Dermis microvascular lymphatic vessel endothelial cell (primary cell): ENCODE measurements around the gene BNIP3. TPM values are rescaled to one million over a fixed set of nuclear protein-coding genes. Genes with fewer than 3 reads are reported as not detected.
"Not testable (repeated sequence)": the region's sequence is repeated elsewhere in the genome, so short reads cannot be mapped to it uniquely, and the experiment has no call there.

ENCODE experiments used
- DNase-seq, 2 donors: peaks; one replicate each; pipeline versions ENCODE4 v3.0.0 to v3.0.0-alpha.2; 2010; ENCODE audit warnings: low read depth in 2 of 2
- total RNA-seq: library from RNA; depleted of rRNA; stranded (reverse); fragments of >200 nt; gene quantifications from 2 replicates; pipeline ENCODE4 v1.2.1, GENCODE V29; 2014

Gene BNIP3
- total RNA-seq, 1 donor from 2014 or later: 25.3 TPM

- DNase-seq: no peak
These were observed 20.3 kb upstream of the BNIP3 start for GRCh38 chr10:132002004-132002403.

GRCh38 chr10:132001238-132001972 is 19.7 kb upstream of the BNIP3 start:
- no peak for DNase-seq

DNA sequence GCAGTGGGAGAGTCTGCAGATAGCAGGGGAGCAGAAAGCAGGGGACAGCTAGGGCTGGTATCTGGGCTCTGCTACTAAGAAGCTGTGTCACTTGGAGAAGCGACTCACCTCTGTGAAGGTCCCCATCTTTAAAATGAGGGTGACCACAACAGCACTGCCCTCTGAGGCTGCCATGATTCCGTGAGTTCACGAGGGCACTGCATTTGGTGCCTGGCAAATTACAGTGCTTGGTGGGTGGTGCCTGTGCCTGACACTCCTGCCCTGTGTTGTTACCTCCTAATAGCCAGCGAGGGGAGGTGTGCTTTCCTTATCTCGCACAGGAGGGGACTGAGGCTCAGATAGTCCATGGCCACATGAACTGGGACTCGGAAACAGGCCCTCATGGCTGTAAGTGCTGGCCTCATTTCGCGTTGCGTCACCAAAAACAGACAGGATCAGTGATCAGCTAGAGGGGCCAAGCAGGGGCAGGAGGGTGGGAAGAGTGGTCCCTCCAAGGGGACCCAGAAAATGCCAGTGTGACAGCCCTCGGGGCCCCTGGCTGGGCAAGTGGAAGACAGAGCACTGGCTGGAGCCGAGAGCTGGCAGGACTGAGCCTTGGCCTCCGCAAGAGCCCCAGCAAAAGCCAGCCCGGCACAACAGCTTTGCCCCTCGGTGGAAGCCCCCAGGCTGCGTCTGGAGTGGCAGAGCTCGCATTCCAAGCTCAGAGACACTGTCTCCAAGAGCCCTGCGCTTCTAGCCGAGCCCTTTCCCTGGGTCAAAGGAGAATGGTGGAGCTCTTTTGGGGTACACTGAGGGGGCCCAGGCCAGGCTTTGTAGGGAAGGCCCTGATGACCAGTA is 17.3 kb upstream of the BNIP3 start:
- no peak for DNase-seq

DNA sequence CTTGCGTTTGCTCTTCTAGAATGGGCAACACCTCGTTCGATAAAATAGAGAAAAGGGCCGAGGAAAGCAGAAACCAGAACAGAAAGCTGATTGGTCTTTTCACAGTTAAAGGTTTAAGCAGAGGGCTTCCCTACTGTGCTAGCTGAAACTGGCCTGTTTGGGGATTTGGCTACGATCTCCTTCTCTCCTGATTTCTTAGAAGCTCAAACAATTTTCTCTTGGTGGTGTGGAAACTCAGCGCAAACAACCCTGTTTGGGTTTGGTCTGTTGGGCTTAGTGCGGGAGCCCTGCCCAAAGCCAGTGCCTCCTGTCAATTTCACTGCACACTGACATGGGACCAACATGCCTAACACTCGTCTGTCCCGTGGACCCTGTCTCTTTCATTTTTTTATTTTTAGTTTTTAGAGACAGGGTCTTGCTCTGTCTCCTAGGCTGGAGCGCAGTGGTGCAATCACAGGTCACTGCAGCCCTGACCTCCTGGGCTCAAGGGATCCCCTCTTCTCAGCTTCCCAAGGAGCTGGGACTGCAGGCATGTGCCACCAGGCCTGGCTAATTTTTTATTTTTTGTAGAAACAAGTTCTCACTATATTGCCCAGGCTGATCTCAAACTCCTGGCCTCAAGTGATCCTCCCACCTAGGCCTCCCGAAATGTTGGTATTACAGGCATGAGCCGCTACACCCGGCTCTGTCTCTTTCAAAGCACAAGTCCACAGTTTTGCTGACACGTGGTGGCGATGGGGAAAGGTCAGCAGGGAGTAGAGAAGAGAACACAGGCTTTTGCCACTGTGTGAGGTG is 16.5 kb upstream of the BNIP3 start:
- no peak for DNase-seq

- peak in 1 of 2 donors; percentile 76 for DNase-seq
These were observed 15.8 kb upstream of the BNIP3 start for GRCh38 chr10:131997366-131998049.

DNA sequence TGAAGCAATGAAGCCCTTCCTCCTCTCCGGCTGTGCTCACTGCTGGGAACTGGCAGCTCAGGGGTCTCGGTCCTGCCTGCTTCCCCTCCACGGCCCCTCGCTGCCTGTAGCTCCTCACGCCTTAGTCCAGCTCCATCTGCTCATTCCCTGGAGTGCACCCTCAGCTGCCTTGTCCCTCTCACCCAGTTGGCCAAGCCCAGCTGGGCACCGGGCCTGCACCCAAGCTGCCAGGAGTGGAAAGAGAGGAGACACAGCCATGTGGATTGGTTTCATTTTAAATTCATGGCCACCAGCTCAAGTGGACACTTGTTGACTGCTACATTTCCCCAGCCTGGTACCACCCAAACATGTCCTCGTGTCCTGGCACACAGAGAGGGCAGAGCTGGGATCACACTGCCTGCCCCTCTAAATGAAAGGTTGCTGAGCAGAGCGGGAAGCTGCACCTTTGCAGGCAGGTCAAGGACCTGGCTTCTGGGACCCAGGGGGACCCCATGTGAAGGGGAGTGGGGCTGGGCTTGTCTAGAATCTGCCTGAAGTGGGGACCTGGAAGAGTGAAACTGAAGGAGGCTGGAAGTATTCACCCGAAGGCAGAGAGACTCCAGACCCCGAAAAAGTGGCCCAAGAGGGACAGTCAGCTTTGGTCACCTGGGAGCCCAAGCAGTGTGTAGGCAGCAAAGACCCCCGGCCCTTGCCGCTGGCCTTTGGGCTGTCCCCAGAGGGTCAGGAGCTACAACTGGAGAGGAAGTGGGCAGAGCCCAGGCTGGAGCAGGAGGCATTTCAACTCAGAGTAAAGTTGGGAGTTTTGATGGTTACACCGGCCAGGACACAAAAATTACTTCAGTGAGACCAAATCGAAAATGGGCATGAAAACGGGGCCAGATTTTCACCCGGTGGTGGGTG is 15.0 kb upstream of the BNIP3 start:
- no peak for DNase-seq

- peak in 1 of 2 donors; percentile 13 for DNase-seq
These were observed 12.7 kb upstream of the BNIP3 start for GRCh38 chr10:131994435-131994834.

GRCh38 chr10:131993275-131993674 is 11.6 kb upstream of the BNIP3 start:
- no peak for DNase-seq

DNA sequence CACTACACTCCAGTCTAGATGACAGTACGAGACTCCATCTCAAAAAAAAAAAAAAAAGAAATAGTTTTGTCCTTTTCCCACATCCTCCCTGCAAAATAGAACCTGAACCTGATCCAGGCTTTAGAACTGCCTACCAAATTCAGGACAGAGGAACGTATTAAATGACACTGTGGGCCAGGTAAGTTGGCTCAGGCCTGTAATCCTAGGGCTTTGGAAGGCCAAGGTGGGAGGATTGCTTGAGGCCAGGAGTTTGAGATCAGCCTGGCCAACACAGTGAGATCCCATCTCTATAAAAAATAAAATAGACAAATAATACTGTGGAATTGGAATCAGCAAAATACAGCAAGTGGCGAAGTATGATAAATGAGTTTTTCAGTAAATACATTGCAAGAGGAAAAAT is 10.0 kb upstream of the BNIP3 start:
- DNase-seq: no peak

GRCh38 chr10:131987786-131988185 is 6.1 kb upstream of the BNIP3 start:
- not testable (repeated sequence) for DNase-seq

DNA sequence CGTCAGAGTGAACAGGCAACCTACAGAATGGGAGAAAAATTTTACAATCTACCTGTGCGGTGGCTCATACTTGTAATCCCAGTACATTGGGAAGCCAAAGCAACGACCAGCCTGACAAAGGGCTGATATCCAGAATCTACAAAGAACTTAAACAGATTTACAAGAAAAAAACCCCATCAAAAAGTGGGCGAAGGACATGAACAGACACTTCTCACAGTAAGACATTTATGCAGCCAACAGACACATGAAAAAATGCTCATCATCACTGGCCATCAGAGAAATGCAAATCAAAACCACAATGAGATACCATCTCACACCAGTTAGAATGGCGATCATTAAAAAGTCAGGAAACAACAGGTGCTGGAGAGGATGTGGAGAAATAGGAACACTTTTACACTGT is 5.6 kb upstream of the BNIP3 start:
- not testable (repeated sequence) for DNase-seq

- not testable (repeated sequence) for DNase-seq
These were observed 5.1 kb upstream of the BNIP3 start for GRCh38 chr10:131986851-131987250.

DNA sequence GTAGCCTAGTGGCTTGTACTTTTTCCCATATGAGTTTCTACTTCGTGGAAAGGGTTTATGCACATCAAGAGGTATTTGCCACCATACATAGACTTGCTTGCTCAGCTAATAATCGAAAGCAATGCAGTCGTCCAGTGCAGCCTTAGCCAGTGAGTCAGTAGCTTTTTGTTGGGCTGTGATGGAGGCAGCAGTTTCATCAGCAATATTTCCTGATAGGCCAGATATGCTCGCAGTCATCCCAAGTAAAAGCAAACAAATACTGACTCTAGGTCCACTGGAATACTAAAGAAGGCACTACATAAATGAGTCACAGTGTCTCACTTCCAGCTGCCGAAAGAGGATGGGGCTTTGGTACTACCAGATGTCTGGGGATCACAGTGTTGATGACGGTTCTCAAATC is 2.1 kb upstream of the BNIP3 start:
- DNase-seq: peak; percentile 33 to 71

DNA sequence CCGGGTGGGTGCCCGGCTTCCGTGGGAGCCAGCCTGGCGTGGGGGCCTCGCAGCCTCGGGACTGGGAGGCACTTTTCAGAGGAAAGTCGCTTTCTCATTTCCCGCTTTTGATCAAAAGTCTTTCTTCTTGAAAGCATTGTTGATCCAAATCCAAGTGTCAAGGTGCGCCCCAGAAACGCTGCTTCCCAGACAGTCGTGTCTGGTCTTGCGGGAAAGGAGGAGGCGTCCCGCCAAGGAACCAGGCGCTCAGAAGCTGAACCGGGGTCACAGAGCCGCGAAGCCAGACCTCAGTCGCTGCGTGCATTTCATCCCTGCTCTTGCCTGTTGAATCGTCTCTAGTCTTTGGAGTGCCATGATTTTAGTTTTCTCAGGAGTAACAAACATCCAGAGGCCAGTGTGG is 1.1 kb upstream of the BNIP3 start:
- no peak for DNase-seq

- no peak for DNase-seq
These were observed 548 bp upstream of the BNIP3 start for GRCh38 chr10:131982185-131982756.

DNA sequence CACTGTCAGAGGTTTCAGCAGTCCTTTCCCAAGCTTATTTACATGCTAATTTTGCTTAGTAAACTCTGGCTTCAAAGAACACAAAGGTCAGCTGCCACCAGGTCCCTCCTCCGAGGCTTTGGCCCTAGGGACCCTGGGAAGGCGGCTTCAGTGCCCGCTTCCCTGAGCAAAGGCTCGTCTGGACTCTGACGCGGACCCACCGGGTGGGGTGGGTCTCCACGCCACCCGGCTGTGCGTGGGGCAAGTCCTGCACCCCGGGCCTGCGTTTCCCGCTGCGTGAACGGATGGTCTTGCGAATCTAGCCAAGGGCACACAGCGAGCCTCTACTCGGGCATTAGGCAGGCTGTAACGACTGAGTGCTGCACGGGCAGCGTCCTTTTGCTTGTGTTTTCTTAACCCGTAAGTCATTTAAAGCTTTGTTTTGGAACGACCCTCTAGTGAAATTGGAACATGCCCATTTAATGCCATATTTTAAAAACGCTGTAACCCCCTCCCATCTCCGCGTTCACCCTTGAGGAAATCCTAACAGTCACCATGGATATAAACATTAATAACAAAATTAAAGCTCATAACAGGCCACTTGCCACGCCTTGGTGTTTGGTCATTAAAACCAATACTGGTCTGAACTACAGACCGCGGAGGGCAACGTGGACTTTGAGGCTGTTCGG is 828 bp downstream of the BNIP3 start:
- DNase-seq: peak in 1 of 2 donors; percentile 20

DNA sequence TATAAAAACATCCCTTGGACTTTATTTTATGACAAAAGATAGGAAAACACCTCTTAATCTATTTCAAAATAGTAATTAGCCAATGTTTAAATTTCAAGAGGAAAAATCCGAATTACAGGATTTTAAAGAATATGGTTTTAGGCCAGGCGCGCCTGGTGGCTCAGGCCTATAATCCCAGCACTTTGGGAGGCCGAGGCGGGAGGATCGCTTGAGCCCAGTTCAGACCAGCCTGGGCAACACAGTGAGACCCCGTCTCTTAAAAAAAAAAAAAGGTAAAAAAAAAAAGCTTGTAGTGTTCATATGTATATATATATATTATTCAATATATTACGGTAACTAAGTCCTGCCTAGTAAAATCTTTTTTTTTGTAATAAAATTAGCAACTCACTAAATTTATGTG is 1.4 kb downstream of the BNIP3 start:
- DNase-seq: no peak

- peak; percentile 28 to 58 for DNase-seq
These were observed 1.9 kb downstream of the BNIP3 start for GRCh38 chr10:131979821-131980270.

GRCh38 chr10:131979336-131979735 is 2.4 kb downstream of the BNIP3 start:
- DNase-seq: no peak
